ENCODE data around the gene LRCH1. TPM values are rescaled to one million over a fixed set of nuclear protein-coding genes. Genes with fewer than 3 reads are reported as not detected.

The LRCH1 gene
- total RNA-seq, 1 donor from 2014 or later, result 29.6 TPM

DNA sequence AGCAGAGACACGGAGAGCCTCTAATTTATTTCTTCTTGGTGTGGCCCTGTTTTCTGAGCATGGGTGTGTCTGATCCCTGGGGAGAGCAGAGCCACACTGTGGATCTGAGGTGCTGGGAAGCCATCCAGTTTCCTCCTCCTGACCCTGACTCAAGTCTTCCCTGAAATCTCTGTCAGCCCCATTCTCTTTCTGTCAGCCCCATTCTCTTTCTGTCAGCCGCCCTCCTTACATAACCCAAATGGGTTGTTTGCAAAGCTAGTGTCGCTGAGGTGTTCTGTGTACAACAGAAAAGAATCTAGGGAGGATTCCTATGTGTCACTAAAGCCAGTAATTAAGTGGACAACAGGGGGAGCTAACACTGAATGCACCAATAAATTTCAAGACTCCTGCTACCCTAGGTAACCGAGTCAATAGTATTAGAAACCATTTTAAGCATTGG, 50.2 kb downstream of the LRCH1 start:
- H3K9me3 Mint-ChIP-seq, result peaks cover 4% of the 10 kb centered on the region
- peak overlapping the region; percentile 78 for H3K27ac Mint-ChIP-seq
- no peak overlapping the region for H3K4me3 Mint-ChIP-seq
- no peak for DNase-seq (ENCODE audit: low spot score in 2 of 2, unreplicated experiment in 2 of 2)
- H3K27me3 Mint-ChIP-seq (ENCODE audit: low read depth), result no peaks in the 10 kb centered on the region
- peaks cover 6% of the 10 kb centered on the region for H3K36me3 Mint-ChIP-seq
- H3K4me1 Mint-ChIP-seq, result peaks cover 69% of the 10 kb centered on the region
- TF ChIP-seq CTCF (IDR thresholded peaks at IDR 0.05; ENCODE audit: unreplicated experiment), result no peak

DNA sequence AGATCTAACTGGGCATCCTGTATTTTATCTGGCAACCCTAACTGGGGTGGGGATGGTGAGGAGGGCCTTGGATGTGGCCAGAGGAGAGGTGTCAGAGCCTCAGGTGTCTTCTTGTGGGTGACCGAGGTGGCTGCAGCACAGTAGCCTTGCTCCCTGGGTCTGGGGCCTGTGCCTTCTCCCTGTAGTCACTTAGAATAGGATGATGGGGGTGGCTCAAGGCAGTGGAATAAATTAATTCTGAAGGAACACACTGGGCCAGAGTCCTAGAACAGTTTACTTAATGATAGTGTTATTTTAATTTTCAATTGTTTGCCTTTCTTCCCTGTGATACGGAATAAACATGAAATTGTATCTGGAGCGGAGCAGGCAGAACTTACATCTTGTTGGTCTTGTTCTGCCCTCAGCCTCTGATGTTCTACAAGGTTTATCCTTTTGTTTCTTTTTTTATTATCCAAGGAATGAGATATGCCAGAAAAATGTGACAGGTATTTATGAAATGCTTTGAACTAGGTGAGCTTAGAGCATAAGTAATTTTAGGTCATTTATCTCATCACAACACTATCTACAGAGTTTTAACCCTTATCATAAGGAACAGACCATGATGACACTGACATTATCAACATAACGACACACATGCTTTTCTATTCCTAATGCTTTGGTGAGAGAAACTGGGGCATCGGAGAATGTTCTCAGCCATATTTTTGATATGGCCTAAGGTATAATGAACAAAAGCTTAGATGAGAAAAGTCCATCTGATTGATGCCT, 51.4 kb downstream of the LRCH1 start:
- H3K27ac Mint-ChIP-seq, result peak overlapping the region; percentile 87
- H3K4me1 Mint-ChIP-seq, result peaks cover 79% of the 10 kb centered on the region
- H3K9me3 Mint-ChIP-seq, result no peaks in the 10 kb centered on the region
- no peak overlapping the region for H3K4me3 Mint-ChIP-seq
- H3K27me3 Mint-ChIP-seq (ENCODE audit: low read depth), result no peaks in the 10 kb centered on the region
- H3K36me3 Mint-ChIP-seq, result no peaks in the 10 kb centered on the region
- no peak for TF ChIP-seq CTCF (IDR thresholded peaks at IDR 0.05; ENCODE audit: unreplicated experiment)
- DNase-seq (ENCODE audit: low spot score in 2 of 2, unreplicated experiment in 2 of 2), result no peak

DNA sequence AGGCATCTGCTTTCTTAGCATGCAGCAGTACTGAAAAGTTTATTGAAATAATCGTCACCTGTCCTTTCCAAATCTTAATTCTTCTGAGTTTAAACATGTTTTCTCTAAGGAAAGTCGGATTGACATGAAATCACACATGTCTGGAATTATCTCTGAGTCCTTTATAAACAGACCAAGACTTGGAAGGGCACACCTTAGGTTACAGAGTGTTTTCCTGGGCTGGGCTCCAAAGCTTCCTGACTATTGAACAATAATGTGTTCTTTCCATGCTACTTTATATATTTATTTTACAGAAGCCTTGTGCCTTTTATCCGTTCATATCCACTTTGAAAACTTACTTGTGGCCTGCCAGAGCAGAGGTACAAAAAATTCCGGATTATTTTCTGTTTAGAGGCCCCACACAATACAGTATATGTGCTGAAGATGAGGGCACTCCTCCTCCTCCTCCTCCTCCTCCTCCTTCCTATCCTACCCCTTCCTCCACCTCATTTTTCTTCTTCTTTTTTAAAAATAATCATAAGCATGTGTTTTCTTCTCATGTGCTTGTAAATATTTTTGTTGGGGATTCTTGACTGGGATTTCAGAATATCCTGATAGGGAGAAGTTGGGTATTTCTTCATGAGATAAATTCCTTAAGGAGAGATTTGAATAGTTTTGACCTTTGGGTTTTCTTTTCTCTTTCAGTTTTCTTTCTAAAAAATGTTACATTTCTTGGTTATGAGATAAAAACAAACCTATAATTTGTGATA, 52.3 kb downstream of the LRCH1 start:
- Mint-ChIP-seq H3K9me3 (no peaks in the 10 kb centered on the region), H3K27me3 (ENCODE audit: low read depth) (no peaks in the 10 kb centered on the region), H3K4me1 (peaks cover 84% of the 10 kb centered on the region), H3K27ac (peak overlapping the region; percentile 90), H3K4me3 (no peak overlapping the region), H3K36me3 (no peaks in the 10 kb centered on the region)
- DNase-seq (ENCODE audit: low spot score in 2 of 2, unreplicated experiment in 2 of 2), result no peak
- no peak for TF ChIP-seq CTCF (IDR thresholded peaks at IDR 0.05; ENCODE audit: unreplicated experiment)

- DNase-seq (ENCODE audit: low spot score in 2 of 2, unreplicated experiment in 2 of 2), result no peak
- Mint-ChIP-seq H3K27ac (peak overlapping the region; percentile 90), H3K4me1 (peaks cover 78% of the 10 kb centered on the region), H3K36me3 (no peaks in the 10 kb centered on the region), H3K27me3 (ENCODE audit: low read depth) (no peaks in the 10 kb centered on the region), H3K9me3 (no peaks in the 10 kb centered on the region), H3K4me3 (no peak overlapping the region)
- TF ChIP-seq CTCF (IDR thresholded peaks at IDR 0.05; ENCODE audit: unreplicated experiment), result no peak
These were observed 53.0 kb downstream of the LRCH1 start for GRCh38 chr13:46605825-46606554.

DNA sequence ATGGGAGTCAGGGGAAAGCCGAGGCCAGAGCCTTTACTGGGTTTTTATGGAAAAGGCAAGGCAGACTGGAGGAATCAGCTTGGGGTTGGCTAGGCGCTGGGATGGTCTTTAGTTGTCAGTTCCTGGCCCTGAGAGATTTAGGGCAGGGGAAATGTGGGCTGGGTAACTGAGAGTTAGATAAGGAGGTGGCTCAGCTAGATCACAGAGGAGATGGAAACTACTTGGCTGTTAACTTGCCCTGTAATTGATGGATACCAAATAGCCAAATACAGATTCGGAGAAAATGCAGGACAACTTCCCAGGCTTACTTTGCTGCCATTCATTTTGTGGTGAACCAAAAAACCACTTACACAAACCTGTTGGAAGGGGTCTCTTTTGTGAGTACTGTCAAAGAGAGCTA, 54.0 kb downstream of the LRCH1 start:
- H3K36me3 Mint-ChIP-seq, result no peaks in the 10 kb centered on the region
- H3K27ac Mint-ChIP-seq, result peak overlapping the region; percentile 79
- H3K4me1 Mint-ChIP-seq, result peaks cover 70% of the 10 kb centered on the region
- no peak overlapping the region for H3K4me3 Mint-ChIP-seq
- no peaks in the 10 kb centered on the region for H3K27me3 Mint-ChIP-seq (ENCODE audit: low read depth)
- no peak for TF ChIP-seq CTCF (IDR thresholded peaks at IDR 0.05; ENCODE audit: unreplicated experiment)
- DNase-seq (ENCODE audit: low spot score in 2 of 2, unreplicated experiment in 2 of 2), result no peak
- no peaks in the 10 kb centered on the region for H3K9me3 Mint-ChIP-seq
